HepG2 (cell line): ENCODE measurements around the gene TM9SF4. TPM values are rescaled to one million over a fixed set of nuclear protein-coding genes. Genes with fewer than 3 reads are reported as not detected.

Experiments used
- ATAC-seq: fragments of 200-7000 bp; cut with Tn5 transposase; 3 replicates; pipeline ENCODE4 v1.9.1; 2020; ENCODE audit warnings: mild to moderate bottlenecking, moderate library complexity
- BruUV-seq: library from RNA; stranded (reverse); fragments of 400-500 nt; replicated peaks from 2 replicates; lab custom pipeline; 2021; lab: Mats Ljungman, UMichigan
- CTCF ChIA-PET: fragments of 300-600 bp; formaldehyde crosslinking; extraction: SDS; loops from one replicate; lab custom pipeline; 2021; ENCODE audit warnings: low total read pairs, inconsistent platforms, low intra/inter-chr PET ratio; lab: Yijun Ruan, JAX
- POLR2A ChIA-PET: fragments of 350-600 bp; sonication (Branson Sonifier 250); formaldehyde crosslinking; loops from one replicate; lab custom pipeline; 2020; ENCODE audit warnings: antibody characterized with exemption, inconsistent platforms; lab: Yijun Ruan, JAX
- DNase-seq: peaks from one replicate; pipeline ENCODE4 v3.0.0-alpha.2; 2015; ENCODE audit warnings: low spot score
- FAIRE-seq: peaks from 3 replicates; lab custom pipeline; 2011; peaks lifted over from hg19 to GRCh38; lab: Jason Lieb, UNC
- H2AFZ ChIP-seq: one replicate; pipeline ENCODE4 v1.6.1; 2011; ENCODE audit warnings: low read length, inconsistent platforms
- H3K27ac ChIP-seq: fragments of 300-600 bp; 3 replicates; pipeline ENCODE4 v1.8.0; 2011; ENCODE audit warnings: mixed run types, mild to moderate bottlenecking, mixed read lengths, low read length, inconsistent platforms; ENCODE audit not compliant: insufficient read depth; ENCODE audit errors: extremely low read length
- H3K27me3 ChIP-seq, 2 experiments: fragments of 200-600 bp in 1 of 2; 2 replicates in 1 of 2; 3 replicates in 1 of 2; pipeline versions ENCODE4 v1.6.0 to v1.8.0; 2011; ENCODE audit warnings: low read length in 2 of 2, mild to moderate bottlenecking in 2 of 2, moderate library complexity in 2 of 2, inconsistent platforms in 1 of 2; ENCODE audit not compliant: insufficient read depth in 2 of 2, control insufficient read depth in 1 of 2
- H3K36me3 ChIP-seq, 2 experiments: fragments of 200-600 bp in 1 of 2; replicated peaks in 1 of 2; 2 replicates in 1 of 2; 3 replicates in 1 of 2; pipeline versions ENCODE4 v1.5.1 to v1.8.0; 2011; ENCODE audit warnings: low read length in 2 of 2, inconsistent platforms in 1 of 2; ENCODE audit not compliant: insufficient read depth in 2 of 2, control insufficient read depth in 1 of 2
- H3K4me1 ChIP-seq: 2 replicates; pipeline ENCODE4 v1.5.1; 2012; ENCODE audit warnings: low read length, inconsistent platforms; ENCODE audit not compliant: insufficient read depth
- H3K4me2 ChIP-seq: 2 replicates; pipeline ENCODE4 v1.6.0; 2011; ENCODE audit warnings: low read depth, low read length, inconsistent platforms
- H3K4me3 ChIP-seq, 3 experiments: fragments of 200-600 bp in 1 of 3; sonication (generic), shearing (Covaris generic) in 1 of 3; replicated peaks in 1 of 3; 2 replicates each; pipeline ENCODE4 v1.5.1; 2011 to 2016; ENCODE audit warnings: low read length in 3 of 3, inconsistent platforms in 2 of 3, low read depth in 2 of 3, mild to moderate bottlenecking in 2 of 3, control low read depth in 1 of 3, mixed read lengths in 1 of 3; ENCODE audit not compliant: insufficient read depth in 1 of 3
- H3K79me2 ChIP-seq: one replicate; pipeline ENCODE4 v1.6.1; 2011; ENCODE audit warnings: low read length, inconsistent platforms; ENCODE audit not compliant: insufficient read depth
- H3K9ac ChIP-seq: 2 replicates; pipeline ENCODE4 v1.6.0; 2011; ENCODE audit warnings: mild to moderate bottlenecking, low read depth, low read length, inconsistent platforms; ENCODE audit not compliant: insufficient read depth
- H3K9me3 ChIP-seq: 2 replicates; pipeline ENCODE4 v1.5.1; 2012; ENCODE audit warnings: mild to moderate bottlenecking, low read length
- H4K20me1 ChIP-seq: 2 replicates; pipeline ENCODE4 v1.6.0; 2011; ENCODE audit warnings: inconsistent platforms, mild to moderate bottlenecking, low read length, moderate library complexity; ENCODE audit not compliant: insufficient read depth
- HHEX ChIP-seq: IDR thresholded peaks from 2 replicates; pipeline ENCODE4 v1.6.1; 2016; ENCODE audit warnings: control low read depth
- LCORL ChIP-seq, 2 experiments: fragments of 450-650 bp in 1 of 2; sonication (generic) in 1 of 2; formaldehyde crosslinking in 1 of 2; IDR thresholded peaks; 2 replicates each; pipeline versions ENCODE4 v1.5.0 to v1.6.1; 2017 to 2020; ENCODE audit warnings: antibody characterized with exemption in 1 of 2, missing genetic modification reagents in 1 of 2
- POLR2A ChIP-seq, 2 experiments: IDR thresholded peaks; 2 replicates each; pipeline ENCODE4 v1.6.1; 2011; ENCODE audit warnings: low read depth in 2 of 2, low read length in 2 of 2, mild to moderate bottlenecking in 1 of 2, moderate library complexity in 1 of 2; ENCODE audit not compliant: insufficient read depth in 1 of 2
- RBFOX2 ChIP-seq: fragments of 200-400 bp; formaldehyde crosslinking; IDR thresholded peaks from 2 replicates; pipeline ENCODE4 v1.6.1; 2017; ENCODE audit warnings: low read depth, mild to moderate bottlenecking, low read length
- RBM22 ChIP-seq: fragments of 200-400 bp; formaldehyde crosslinking; optimal IDR thresholded peaks from 2 replicates; pipeline ENCODE3; 2017; ENCODE audit warnings: mild to moderate bottlenecking, low read length, moderate library complexity
- WGBS: methylation state at CpG from one replicate; pipeline ENCODE4 v1.1.6; 2017; ENCODE audit warnings: low lambda C conversion rate; 5-methylcytosine and 5-hydroxymethylcytosine counted together
- in situ Hi-C: cut with HindIII; loops from 2 replicates; pipeline ENCODE4 v1.10.0; 2017; ENCODE audit warnings: low pct_unique_long_range_greater_than_20kb; ENCODE audit not compliant: extremely low pct_ligation_motif_present
- intact Hi-C: fragments of 100-400 bp; cut with micrococcal nuclease; formaldehyde crosslinking; loops from one replicate; pipeline ENCODE4 v1.10.0; 2022; ENCODE audit not compliant: unreplicated experiment
- polyA plus RNA-seq, 8 experiments: library from polyadenylated mRNA; depleted of rRNA in 3 of 8; stranded (reverse) in 7 of 8; unstranded in 1 of 8; fragments of >200 nt; fragmentation: Illumina TruSeq in 4 of 8; extraction: Trizol in 4 of 8; gene quantifications; 2 replicates each; pipeline versions ENCODE4 v1.2.1 to v1.2.3, GENCODE V29; 2011 to 2016; ENCODE audit warnings: low read depth in 4 of 8, missing spikeins in 1 of 8, mixed read lengths in 1 of 8; ENCODE audit not compliant: insufficient read depth in 1 of 8
- total RNA-seq, 5 experiments: library from RNA; depleted of rRNA; stranded (reverse); fragments of >200 nt; fragmentation: Illumina TruSeq; extraction: Trizol; gene quantifications; 2 replicates each; pipeline ENCODE4 v1.2.3, GENCODE V29; 2016; ENCODE audit warnings: low read depth in 1 of 5
- TF ChIP-seq, protein P1 (sequence below): sonication (generic); formaldehyde crosslinking; conservative IDR thresholded peaks from 2 replicates; pipeline ENCODE4 v1.4.0; 2020; ENCODE audit warnings: mild to moderate bottlenecking, missing genetic modification reagents, moderate library complexity
- TF ChIP-seq, protein P2 (sequence below): sonication (generic); formaldehyde crosslinking; IDR thresholded peaks from 2 replicates; pipeline ENCODE4 v1.4.0; 2020; ENCODE audit warnings: mild to moderate bottlenecking, missing genetic modification reagents
- TF ChIP-seq, protein P3 (sequence below), 2 experiments: sonication (generic) in 1 of 2; formaldehyde crosslinking in 1 of 2; IDR thresholded peaks; 2 replicates each; pipeline versions ENCODE4 v1.4.0 to v1.6.1; 2018 to 2020; ENCODE audit warnings: missing genetic modification reagents in 2 of 2, borderline replicate concordance in 1 of 2, low read depth in 1 of 2, mild to moderate bottlenecking in 1 of 2, missing biosample characterization in 1 of 2

TM9SF4 gene
- total and polyA plus RNA-seq, 2 of the 13 experiments (the other 11 are each of a cell fraction or from before 2014, with no cell fraction given): 53.5 to 171 TPM

DNA sequence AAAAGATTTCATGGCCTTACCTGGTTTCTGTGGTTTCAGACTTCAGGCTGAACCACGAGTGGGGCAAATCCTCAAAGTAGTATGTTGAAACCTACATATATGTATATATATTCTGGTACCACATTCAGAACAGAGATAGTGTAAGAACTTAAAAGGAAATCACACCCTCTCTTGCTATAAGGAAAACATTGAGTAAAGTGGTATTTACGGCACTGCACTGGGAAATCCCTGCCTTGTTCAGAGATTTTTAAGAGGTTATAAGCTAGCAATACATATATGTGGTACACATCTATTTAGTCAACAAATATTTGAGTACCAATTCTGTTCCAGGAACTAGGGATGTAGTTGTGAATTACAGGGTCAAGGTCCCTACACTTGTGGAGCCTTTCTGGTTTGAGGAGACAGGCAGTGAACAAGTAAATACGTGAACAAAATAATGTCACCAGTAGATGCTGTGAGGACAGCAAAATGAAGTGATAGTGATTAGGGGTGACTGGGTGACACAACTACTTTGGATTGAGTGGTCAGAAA lies 1.7 kb downstream of the TM9SF4 start (continued):
- TF ChIP-seq, protein P1, sequence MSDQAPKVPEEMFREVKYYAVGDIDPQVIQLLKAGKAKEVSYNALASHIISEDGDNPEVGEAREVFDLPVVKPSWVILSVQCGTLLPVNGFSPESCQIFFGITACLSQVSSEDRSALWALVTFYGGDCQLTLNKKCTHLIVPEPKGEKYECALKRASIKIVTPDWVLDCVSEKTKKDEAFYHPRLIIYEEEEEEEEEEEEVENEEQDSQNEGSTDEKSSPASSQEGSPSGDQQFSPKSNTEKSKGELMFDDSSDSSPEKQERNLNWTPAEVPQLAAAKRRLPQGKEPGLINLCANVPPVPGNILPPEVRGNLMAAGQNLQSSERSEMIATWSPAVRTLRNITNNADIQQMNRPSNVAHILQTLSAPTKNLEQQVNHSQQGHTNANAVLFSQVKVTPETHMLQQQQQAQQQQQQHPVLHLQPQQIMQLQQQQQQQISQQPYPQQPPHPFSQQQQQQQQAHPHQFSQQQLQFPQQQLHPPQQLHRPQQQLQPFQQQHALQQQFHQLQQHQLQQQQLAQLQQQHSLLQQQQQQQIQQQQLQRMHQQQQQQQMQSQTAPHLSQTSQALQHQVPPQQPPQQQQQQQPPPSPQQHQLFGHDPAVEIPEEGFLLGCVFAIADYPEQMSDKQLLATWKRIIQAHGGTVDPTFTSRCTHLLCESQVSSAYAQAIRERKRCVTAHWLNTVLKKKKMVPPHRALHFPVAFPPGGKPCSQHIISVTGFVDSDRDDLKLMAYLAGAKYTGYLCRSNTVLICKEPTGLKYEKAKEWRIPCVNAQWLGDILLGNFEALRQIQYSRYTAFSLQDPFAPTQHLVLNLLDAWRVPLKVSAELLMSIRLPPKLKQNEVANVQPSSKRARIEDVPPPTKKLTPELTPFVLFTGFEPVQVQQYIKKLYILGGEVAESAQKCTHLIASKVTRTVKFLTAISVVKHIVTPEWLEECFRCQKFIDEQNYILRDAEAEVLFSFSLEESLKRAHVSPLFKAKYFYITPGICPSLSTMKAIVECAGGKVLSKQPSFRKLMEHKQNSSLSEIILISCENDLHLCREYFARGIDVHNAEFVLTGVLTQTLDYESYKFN (CRISPR knock-in tag): peak; percentile 33
- TF ChIP-seq HHEX (CRISPR knock-in tag): peak; percentile 22; the same call in 1 of the 2 replicates

DNA sequence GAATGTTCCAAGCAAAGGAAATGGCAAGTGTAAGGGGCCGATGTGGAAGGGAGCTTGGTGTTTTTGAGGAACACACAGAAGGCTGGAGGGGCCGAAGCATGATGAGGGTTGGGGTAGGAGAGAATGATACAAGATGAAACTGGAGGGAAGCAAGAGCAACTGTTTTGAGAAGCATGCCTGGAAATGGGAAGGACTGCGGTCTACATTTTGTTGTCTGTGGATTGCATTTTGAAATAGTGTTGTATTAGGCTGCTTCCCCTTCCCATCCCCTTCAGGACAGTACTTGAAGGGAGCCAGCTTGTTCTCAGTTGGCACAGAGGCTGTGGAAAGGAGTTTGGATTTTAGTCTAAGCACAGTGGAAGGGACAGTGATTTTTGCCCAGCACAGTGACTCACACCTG lies 2.2 kb downstream of the TM9SF4 start:
- FAIRE-seq (no peak), DNase-seq (no peak), ATAC-seq (no peak)
- ChIA-PET CTCF (no interaction called here), POLR2A (no interaction called here)
- peaks cover 56% of the 10 kb centered on the region for H3K4me1 ChIP-seq
- in situ Hi-C loops: no loop called here
- H3K27ac ChIP-seq: no peak overlapping the region
- WGBS: 97% methylated on average over 3 of the region's 3 CpGs
- peaks cover 10 to 15% of the 10 kb centered on the region in 2 experiments for H3K36me3 ChIP-seq
- no peak overlapping the region for H2AFZ ChIP-seq
- H3K27me3 ChIP-seq: peaks cover 0 to 16% of the 10 kb centered on the region in 2 experiments; a peak in 3 of 5 replicates
- no peak overlapping the region for H3K9ac ChIP-seq
- H3K9me3 ChIP-seq: no peaks in the 10 kb centered on the region
- H3K79me2 ChIP-seq: peaks cover 71% of the 10 kb centered on the region
- H3K4me3 ChIP-seq: peak overlapping the region in 1 of 3 experiments; percentile 9; a peak in 1 of 6 replicates
- BruUV-seq: no TSS peak
- H4K20me1 ChIP-seq: peaks cover 31% of the 10 kb centered on the region
- intact Hi-C loops: no loop called here
- H3K4me2 ChIP-seq: peak overlapping the region; percentile 84
- TF ChIP-seq RBFOX2: peak; percentile 52
- TF ChIP-seq POLR2A (IDR thresholded peaks at IDR 0.05; ENCODE audit: insufficient read depth in 1 of 2, low read depth in 2 of 2, low read length in 2 of 2): 0 out of 4 replicates have a peak, but pooled peaks of 1 of the 2 experiments have one; percentile 11
- TF ChIP-seq LCORL (IDR thresholded peaks at IDR 0.05): no peak
- TF ChIP-seq LCORL (CRISPR knock-in tag; IDR thresholded peaks at IDR 0.05): peak; percentile 40
- peak; percentile 63 for TF ChIP-seq RBM22
- TF ChIP-seq, protein P2, sequence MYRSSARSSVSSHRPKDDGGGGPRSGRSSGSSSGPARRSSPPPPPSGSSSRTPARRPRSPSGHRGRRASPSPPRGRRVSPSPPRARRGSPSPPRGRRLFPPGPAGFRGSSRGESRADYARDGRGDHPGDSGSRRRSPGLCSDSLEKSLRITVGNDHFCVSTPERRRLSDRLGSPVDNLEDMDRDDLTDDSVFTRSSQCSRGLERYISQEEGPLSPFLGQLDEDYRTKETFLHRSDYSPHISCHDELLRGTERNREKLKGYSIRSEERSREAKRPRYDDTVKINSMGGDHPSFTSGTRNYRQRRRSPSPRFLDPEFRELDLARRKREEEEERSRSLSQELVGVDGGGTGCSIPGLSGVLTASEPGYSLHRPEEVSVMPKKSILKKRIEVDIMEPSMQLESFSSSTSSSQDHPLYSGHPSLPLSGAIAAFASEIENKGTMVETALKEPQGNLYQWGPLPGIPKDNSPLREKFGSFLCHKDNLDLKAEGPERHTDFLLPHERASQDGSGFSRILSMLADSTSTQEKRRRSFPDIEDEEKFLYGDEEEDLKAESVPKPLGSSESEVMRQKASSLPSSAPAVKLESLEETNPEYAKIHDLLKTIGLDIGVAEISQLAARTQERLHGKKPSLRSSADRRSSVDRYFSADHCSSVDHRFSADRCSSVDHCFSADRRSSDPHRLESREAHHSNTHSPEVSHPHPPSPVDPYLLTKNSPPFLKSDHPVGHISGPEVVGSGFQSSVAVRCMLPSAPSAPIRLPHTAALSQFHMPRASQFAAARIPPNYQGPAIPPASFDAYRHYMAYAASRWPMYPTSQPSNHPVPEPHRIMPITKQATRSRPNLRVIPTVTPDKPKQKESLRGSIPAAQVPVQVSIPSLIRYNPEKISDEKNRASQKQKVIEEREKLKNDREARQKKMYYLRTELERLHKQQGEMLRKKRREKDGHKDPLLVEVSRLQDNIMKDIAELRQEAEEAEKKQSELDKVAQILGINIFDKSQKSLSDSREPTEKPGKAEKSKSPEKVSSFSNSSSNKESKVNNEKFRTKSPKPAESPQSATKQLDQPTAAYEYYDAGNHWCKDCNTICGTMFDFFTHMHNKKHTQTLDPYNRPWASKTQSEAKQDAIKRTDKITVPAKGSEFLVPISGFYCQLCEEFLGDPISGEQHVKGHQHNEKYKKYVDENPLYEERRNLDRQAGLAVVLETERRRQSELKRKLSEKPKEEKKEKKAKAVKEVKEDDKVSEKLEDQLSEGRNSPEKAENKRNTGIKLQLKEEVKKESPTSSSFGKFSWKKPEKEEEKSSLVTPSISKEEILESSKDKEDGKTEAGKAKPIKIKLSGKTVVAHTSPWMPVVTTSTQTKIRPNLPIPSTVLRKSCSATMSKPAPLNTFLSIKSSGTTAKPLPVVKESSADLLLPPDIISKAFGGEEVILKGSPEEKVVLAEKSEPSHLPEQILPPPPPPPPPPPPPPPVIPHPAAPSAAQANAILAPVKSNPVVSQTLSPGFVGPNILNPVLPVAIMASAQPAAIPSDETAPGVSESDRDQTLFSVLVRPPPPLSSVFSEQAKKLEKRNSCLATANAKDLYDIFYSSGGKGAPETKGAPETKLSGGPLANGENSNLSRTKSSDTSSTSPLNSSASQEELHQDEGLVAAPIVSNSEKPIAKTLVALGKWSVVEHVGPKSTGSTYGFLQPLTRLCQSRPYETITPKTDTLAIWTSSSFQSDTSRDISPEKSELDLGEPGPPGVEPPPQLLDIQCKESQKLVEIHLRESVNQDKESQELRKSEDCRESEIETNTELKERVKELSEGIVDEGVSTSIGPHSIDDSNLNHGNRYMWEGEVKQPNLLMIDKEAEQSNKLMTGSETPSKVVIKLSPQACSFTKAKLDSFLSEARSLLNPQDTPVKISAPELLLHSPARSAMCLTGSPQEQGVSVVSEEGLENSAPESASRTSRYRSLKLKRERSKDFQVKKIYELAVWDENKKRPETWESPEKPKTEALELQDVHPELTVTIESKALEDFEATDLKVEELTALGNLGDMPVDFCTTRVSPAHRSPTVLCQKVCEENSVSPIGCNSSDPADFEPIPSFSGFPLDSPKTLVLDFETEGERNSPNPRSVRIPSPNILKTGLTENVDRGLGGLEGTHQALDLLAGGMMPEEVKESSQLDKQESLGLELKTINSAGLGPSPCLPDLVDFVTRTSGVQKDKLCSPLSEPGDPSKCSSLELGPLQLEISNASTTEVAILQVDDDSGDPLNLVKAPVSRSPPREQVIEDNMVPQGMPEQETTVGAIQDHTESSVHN (CRISPR knock-in tag): no peak
- TF ChIP-seq, protein P3, sequence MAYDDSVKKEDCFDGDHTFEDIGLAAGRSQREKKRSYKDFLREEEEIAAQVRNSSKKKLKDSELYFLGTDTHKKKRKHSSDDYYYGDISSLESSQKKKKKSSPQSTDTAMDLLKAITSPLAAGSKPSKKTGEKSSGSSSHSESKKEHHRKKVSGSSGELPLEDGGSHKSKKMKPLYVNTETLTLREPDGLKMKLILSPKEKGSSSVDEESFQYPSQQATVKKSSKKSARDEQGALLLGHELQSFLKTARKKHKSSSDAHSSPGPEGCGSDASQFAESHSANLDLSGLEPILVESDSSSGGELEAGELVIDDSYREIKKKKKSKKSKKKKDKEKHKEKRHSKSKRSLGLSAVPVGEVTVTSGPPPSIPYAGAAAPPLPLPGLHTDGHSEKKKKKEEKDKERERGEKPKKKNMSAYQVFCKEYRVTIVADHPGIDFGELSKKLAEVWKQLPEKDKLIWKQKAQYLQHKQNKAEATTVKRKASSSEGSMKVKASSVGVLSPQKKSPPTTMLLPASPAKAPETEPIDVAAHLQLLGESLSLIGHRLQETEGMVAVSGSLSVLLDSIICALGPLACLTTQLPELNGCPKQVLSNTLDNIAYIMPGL (CRISPR knock-in tag; IDR thresholded peaks at IDR 0.05; ENCODE audit: borderline replicate concordance in 1 of 2, low read depth in 1 of 2): no peak
